GM19023 (cell line): ENCODE results near the gene SLC34A3.
A peak's percentile ranks its signal among the peaks of the same experiment; 100 is the strongest.
"Not testable (repeated sequence)": the region's sequence is repeated elsewhere in the genome, so short reads cannot be mapped to it uniquely, and the experiment has no call there.

Experiments used
- ATAC-seq: cut with Tn5 transposase; IDR thresholded peaks from one replicate; pipeline ENCODE4 v1.9.1; 2021; ENCODE audit warnings: mild to moderate bottlenecking, moderate library complexity; ENCODE audit not compliant: unreplicated experiment

The SLC34A3 gene

GRCh38 chr9:137255448-137256114 lies 24.9 kb downstream of the SLC34A3 start:
- peak; percentile 25 for ATAC-seq

DNA sequence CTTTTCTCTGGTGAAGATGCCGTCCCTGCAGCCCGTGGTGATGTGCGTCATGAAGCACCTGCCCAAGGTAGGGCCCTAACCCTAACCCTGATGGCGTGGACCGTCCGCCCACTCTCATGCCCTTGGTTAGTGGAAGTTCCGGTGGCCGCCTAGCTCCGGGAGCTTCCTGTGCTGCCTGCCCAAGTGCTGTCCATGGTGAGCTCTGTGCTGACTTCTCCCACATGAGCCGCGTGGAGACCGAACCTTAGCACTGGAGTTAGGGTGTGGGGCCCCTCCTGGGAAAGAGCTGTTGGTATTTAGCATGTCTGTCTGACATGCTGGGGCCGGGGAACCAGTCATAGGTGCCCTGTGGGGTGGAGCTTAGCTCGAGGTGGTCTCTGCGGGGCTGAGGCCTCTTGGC lies 25.7 kb downstream of the SLC34A3 start:
- ATAC-seq: no peak

- ATAC-seq: no peak
These were observed 26.2 kb downstream of the SLC34A3 start for GRCh38 chr9:137256856-137257255.

- not testable (repeated sequence) for ATAC-seq
These were observed 31.6 kb downstream of the SLC34A3 start for GRCh38 chr9:137262173-137262908.

- no peak for ATAC-seq
These were observed 32.2 kb downstream of the SLC34A3 start for GRCh38 chr9:137262909-137263285.

DNA sequence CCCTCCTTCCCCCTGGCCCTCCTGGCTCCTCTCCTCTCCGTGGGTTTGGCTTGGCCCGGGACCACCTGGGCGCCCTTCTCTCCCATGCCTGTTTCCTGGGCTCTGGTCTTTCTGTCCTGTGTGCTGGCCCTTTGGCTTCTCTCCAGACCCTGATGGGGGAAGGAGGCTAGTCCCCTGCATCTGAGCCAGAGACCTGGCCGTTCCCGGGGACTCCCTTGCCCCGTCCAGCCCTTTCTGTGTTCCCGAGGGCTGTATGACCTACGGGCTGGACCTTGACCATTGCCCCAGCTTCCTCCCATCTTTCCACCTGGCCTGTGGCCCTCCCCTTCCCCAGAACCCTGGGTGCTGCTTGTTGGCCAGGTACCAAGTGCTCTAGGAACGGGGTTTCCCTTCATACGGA lies 32.8 kb downstream of the SLC34A3 start:
- ATAC-seq: no peak

DNA sequence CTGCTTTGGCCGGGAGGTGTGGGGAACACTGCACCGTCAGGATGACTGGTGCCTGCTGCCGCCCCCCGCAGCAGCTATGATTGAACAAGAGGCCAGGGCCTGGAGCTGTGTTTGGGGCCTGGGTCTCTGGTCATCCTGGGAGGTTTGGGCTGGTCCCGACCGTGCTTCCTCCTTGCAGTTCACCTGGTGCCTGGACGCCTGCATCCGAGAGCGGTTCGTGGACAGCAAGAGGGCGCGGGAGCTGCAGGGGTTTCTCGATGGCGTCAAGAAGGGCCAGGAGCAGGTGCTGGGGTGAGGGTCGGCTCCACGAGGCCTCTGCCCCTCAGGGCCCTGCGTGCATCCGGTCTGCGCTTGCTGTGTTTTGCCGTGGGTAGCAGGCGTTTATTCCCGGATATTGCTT lies 33.4 kb downstream of the SLC34A3 start:
- no peak for ATAC-seq

GRCh38 chr9:137265496-137266161 lies 34.9 kb downstream of the SLC34A3 start:
- ATAC-seq: no peak

DNA sequence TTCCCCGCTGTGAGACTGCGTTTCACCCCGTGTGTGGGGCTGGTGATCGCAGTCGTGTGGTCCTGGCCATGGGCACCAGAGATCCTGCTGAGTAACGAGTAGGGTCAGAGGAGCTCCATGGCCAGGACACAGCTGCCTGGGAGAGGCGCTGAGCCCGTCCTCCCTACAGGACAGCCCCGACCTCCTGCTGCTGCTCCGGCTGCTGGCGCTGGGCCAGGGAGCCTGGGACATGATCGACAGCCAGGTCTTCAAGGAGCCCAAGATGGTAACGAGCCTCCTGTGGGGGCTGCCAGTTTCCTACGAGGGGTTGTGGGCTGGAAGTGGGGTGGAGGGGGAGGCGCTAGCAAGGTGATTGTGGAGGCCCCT lies 35.4 kb downstream of the SLC34A3 start:
- no peak for ATAC-seq

DNA sequence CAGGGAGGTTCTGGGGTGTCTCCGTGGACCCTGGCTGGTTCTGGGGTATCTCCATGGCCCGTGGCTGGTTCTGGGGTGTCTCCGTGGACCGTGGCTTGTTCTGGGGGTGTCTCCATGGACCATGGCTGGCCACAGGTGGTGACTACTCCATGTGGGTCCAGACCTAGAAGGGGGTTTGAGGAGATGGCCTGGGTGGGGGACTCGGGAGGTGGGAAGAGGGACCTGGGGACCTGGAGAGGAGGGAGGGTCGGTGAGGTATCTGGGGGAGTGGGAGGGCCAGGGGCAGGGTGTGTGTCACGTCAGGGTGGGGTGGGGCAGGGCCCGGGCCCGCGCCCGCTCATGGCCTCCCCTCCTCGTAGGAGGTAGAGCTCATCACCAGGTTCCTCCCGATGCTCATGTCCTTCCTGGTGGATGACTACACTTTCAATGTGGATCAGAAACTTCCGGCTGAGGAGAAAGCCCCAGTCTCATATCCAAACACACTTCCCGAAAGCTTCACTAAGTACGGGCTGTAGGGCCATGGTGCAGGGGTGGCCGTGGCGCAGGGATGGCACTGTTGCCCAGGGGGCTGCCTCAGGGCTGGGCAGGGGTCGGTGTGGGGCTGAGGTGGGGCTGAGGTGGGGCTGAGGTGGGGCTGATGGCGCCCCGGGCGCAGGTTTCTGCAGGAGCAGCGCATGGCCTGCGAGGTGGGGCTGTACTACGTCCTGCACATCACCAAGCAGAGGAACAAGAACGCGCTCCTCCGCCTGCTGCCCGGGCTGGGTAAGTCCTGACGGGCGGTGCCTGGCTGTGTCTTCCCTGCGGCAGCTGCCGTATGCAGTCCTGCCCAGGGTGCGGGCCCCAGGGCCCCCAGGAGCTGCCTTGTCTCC lies 36.1 kb downstream of the SLC34A3 start:
- no peak for ATAC-seq

- ATAC-seq: no peak
These were observed 37.2 kb downstream of the SLC34A3 start for GRCh38 chr9:137267933-137268355.

- ATAC-seq: no peak
These were observed 38.0 kb downstream of the SLC34A3 start for GRCh38 chr9:137268538-137269201.

- no peak for ATAC-seq
These were observed 38.6 kb downstream of the SLC34A3 start for GRCh38 chr9:137269231-137269772.

- no peak for ATAC-seq
These were observed 40.4 kb downstream of the SLC34A3 start for GRCh38 chr9:137270929-137271695.

DNA sequence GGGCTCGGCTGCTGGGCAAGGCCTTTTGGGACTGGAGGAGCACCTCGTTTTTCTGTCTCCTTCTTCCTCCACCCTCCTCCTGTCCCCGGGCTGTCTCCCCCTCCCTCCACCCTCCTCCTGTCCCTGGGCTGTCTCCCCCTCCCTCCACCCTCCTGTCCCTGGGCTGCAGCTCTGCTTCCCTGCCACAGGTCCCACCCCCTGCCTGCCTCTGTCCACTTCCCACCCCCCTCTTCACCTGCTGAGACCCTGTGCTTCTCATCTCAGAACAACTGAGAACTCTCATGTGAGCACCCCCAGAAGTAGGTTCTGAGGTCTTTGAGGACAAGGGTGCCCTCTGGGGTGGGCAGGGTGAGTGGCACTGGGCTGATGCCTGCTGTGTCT lies 41.0 kb downstream of the SLC34A3 start:
- ATAC-seq: no peak

DNA sequence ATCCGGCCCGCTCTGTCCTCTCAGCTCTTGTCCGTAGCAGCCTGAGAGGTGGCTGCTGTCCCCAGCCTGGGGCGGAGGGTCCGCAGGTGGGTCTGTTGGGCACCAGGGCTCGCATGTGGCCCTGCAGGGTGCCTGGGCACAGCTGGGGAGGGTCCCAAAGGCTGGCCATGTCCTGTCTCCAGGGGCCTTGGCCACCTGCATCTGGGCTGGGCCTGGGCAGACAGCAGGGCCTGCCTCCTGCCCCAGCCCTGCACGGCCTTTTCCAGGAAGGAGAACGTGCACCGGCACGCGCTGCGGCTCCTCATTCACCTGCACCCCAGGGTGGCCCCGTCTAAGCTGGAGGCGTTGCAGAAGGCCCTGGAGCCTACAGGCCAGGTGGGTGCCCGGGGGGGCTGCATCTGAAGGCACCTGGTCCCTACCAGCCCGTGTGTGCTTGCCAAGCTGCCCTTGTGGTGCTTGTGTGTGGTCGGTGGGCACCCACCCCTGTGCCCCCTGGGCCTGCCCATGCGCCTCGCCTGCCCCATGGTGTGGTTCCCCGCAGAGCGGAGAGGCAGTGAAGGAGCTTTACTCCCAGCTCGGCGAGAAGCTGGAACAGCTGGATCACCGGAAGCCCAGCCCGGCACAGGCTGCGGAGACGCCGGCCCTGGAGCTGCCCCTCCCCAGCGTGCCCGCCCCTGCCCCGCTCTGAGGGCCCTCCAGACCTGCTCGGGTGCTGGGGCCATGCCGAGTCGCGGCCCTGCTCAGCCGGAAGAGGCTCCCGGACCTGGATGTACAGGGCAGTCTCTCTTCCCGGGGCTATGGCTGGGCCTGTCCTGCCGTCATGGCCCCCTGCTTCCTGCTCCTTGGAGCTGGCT lies 41.8 kb downstream of the SLC34A3 start:
- ATAC-seq: no peak

- no peak for ATAC-seq
These were observed 42.4 kb downstream of the SLC34A3 start for GRCh38 chr9:137273095-137273490.

DNA sequence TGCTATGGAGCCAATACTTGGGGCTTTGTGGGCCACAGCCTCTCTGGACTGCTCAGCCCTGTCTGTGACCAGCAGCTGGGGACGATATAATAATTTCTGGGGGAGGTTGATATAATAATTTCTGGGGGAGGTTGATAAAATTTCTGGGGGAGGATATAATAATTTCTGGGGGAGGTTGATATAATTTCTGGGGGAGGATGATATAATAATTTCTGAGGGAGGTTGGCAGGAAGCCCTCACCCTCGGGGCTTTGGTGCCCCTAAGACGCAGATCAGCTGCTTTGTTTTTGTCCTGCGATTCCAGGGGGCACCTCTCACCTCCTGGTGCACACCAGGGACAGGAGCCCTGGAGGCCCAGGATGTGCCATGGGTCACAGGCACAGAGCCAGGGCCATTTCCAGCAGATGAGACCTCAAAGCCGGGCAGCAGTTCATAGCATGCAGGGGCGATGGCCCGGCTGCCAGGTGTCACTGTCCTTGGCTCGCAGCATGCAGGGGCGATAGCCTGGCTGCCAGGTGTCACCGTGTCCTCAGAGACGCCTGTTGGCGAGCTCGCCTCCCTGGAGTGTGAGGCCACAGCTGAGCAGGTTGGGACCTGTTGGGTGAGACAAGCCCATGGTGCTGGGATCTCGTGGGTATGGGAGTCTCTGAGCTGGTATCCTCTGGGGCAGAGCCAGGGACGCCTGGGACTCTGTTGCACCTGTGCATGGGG lies 43.1 kb downstream of the SLC34A3 start:
- no peak for ATAC-seq
